Type B pancreatic cell (in vitro differentiated cells): ENCODE results near the gene GALNT1. TPM values are rescaled to one million over a fixed set of nuclear protein-coding genes. Genes with fewer than 3 reads are reported as not detected.

ENCODE experiments used
- DNase-seq: peaks from one replicate; pipeline ENCODE4 v3.0.0; 2021; ENCODE audit warnings: mixed read lengths; ENCODE audit not compliant: unreplicated experiment; ENCODE audit errors: extremely low spot score
- H3K27ac Mint-ChIP-seq: 2 replicates; pipeline ENCODE4 v1.8.0; 2021; ENCODE audit warnings: mild to moderate bottlenecking, mixed read lengths
- H3K27me3 Mint-ChIP-seq: 2 replicates; pipeline ENCODE4 v1.8.0; 2021; ENCODE audit warnings: mixed read lengths
- H3K36me3 Mint-ChIP-seq: 2 replicates; pipeline ENCODE4 v1.8.0; 2021; ENCODE audit warnings: mixed read lengths
- H3K4me1 Mint-ChIP-seq: one replicate; pipeline ENCODE4 v1.8.0; 2021; ENCODE audit warnings: mixed read lengths; ENCODE audit not compliant: unreplicated experiment
- H3K4me3 Mint-ChIP-seq: 2 replicates; pipeline ENCODE4 v1.8.0; 2021; ENCODE audit warnings: mild to moderate bottlenecking, mixed read lengths
- H3K9me3 Mint-ChIP-seq: 2 replicates; pipeline ENCODE4 v1.8.0; 2021; ENCODE audit warnings: mixed read lengths
- total RNA-seq: library from RNA; stranded (reverse); gene quantifications from 2 replicates; pipeline ENCODE4 v1.2.1, GENCODE V29; 2021; ENCODE audit warnings: low replicate concordance
- TF ChIP-seq, protein P1 (sequence below): fragments of 200-600 bp; sonication (generic); conservative IDR thresholded peaks from 2 replicates; pipeline ENCODE4 v1.5.0; 2021; ENCODE audit warnings: antibody characterized with exemption, mild to moderate bottlenecking

GALNT1 gene
- total RNA-seq, 1 donor from 2014 or later: 92.1 TPM

DNA sequence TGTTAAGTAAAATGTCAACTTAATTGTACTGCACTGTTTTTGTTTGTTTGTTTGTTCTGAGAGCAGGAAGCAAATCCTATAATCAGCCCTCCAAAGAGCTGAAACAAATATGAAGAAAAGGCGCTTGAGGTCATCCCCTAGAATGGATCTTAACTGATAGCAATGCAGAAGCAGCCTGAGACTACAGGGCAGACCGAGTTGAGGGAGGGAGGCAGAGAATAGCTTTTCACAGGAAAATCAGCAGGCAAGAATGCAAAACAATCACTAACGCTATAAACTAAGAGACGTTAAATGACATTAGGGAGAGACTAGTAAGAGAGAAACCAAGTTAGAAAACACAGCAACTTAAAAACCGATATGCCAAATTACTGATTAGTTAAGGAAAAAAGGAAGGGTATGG, 37.2 kb downstream of the GALNT1 start:
- Mint-ChIP-seq H3K4me1 (no peaks in the 10 kb centered on the region), H3K36me3 (peaks cover 10% of the 10 kb centered on the region), H3K4me3 (no peak overlapping the region), H3K9me3 (no peaks in the 10 kb centered on the region), H3K27me3 (no peaks in the 10 kb centered on the region), H3K27ac (no peak overlapping the region)
- TF ChIP-seq, protein P1, sequence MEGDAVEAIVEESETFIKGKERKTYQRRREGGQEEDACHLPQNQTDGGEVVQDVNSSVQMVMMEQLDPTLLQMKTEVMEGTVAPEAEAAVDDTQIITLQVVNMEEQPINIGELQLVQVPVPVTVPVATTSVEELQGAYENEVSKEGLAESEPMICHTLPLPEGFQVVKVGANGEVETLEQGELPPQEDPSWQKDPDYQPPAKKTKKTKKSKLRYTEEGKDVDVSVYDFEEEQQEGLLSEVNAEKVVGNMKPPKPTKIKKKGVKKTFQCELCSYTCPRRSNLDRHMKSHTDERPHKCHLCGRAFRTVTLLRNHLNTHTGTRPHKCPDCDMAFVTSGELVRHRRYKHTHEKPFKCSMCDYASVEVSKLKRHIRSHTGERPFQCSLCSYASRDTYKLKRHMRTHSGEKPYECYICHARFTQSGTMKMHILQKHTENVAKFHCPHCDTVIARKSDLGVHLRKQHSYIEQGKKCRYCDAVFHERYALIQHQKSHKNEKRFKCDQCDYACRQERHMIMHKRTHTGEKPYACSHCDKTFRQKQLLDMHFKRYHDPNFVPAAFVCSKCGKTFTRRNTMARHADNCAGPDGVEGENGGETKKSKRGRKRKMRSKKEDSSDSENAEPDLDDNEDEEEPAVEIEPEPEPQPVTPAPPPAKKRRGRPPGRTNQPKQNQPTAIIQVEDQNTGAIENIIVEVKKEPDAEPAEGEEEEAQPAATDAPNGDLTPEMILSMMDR: no peak
- no peak for DNase-seq

DNA sequence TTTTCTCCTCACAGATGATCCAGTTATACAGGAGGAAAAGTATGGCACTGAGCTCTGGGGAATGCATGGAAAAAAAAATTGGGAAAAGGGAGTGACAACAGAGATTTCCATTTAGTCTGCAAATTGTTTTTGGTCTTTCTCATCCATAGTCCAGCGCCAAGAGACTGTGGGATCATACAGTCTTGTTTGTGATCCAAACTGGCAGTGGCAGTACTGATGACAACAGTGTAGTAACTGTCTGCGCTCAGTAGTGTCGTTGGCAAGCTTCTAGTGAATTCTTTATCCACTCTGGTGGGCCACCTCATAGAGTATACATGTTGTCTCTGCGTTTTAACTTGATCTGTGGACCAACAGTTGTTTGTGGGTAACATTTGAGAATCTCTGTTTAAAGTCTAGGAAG, 37.9 kb downstream of the GALNT1 start:
- no peak overlapping the region for H3K27ac Mint-ChIP-seq
- no peaks in the 10 kb centered on the region for H3K27me3 Mint-ChIP-seq

DNA sequence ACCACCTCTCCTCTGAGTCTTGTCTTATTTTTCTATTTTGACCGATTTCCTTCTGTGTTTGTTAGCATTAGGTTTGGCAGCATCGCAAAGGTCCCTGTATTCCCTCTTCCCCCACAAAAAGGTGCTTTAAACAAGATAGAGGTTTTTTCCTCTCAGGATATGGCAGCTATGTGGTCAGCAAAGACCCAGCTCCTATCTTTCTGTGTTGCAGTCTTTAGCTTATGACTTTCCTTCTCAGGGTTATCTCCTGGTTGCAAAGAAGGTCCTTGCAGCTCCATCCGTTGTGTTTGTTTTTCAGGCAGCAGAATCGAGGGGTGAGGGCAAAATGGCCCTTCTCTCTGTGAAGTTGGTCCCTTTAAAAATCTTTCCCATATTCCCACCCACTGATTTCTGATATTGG, 38.4 kb downstream of the GALNT1 start:
- Mint-ChIP-seq H3K9me3 (peaks cover under 1% of the 10 kb centered on the region), H3K27me3 (no peaks in the 10 kb centered on the region), H3K36me3 (peaks cover 11% of the 10 kb centered on the region), H3K27ac (no peak overlapping the region), H3K4me1 (no peaks in the 10 kb centered on the region), H3K4me3 (no peak overlapping the region)
- TF ChIP-seq, protein P1: no peak
- DNase-seq: no peak

More for the DNA sequence above, 37.9 kb downstream of the GALNT1 start:
- Mint-ChIP-seq H3K4me1 (no peaks in the 10 kb centered on the region), H3K4me3 (no peak overlapping the region), H3K9me3 (no peaks in the 10 kb centered on the region), H3K36me3 (peaks cover 10% of the 10 kb centered on the region)
- TF ChIP-seq, protein P1: no peak
- no peak for DNase-seq

DNA sequence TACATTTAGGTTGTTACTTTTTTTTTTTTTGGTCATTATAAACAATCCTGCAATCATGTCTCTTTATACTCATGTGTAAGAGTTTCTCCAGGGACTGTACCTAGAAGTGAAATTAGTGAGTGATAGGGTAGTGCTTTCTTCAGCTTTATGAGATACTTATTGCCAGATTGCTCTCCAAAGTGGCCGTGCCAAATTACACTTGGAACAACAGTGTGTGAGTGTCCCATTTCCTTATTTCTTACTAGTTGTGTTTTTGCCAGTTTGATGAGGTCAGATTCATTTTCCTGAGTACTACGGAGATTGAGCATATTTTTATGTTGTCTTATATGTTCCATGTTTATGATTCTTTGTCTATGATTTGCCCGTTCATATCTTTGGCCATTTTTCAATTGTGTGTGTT, 39.2 kb downstream of the GALNT1 start:
- Mint-ChIP-seq H3K4me1 (no peaks in the 10 kb centered on the region), H3K36me3 (peaks cover 18% of the 10 kb centered on the region), H3K27me3 (no peaks in the 10 kb centered on the region), H3K9me3 (peaks cover 9% of the 10 kb centered on the region), H3K4me3 (no peak overlapping the region), H3K27ac (no peak overlapping the region)
- TF ChIP-seq, protein P1: no peak
- DNase-seq: no peak

DNA sequence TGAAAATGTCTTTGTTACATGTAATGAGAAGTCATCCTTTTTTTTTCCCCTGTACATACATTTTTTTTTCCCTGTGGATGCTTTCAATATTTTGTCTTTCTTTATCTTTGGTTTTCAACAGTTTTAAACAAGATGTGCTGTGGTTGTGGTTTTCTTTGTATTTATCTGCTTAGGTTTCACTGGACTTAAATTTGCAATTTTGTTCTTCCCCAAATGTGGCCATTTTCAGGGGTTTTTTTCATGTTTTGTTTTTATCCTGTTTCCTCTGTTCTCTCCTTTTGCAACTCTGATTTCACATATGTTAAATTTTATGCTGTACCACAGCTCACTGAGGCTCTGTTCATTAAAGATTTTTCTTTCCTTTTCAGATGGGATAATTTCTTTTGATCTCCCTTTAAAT, 41.7 kb downstream of the GALNT1 start:
- Mint-ChIP-seq H3K27ac (no peak overlapping the region), H3K36me3 (peaks cover 34% of the 10 kb centered on the region), H3K9me3 (peaks cover 24% of the 10 kb centered on the region), H3K27me3 (no peaks in the 10 kb centered on the region), H3K4me3 (no peak overlapping the region), H3K4me1 (no peaks in the 10 kb centered on the region)
- TF ChIP-seq, protein P1: no peak
- DNase-seq: no peak

DNA sequence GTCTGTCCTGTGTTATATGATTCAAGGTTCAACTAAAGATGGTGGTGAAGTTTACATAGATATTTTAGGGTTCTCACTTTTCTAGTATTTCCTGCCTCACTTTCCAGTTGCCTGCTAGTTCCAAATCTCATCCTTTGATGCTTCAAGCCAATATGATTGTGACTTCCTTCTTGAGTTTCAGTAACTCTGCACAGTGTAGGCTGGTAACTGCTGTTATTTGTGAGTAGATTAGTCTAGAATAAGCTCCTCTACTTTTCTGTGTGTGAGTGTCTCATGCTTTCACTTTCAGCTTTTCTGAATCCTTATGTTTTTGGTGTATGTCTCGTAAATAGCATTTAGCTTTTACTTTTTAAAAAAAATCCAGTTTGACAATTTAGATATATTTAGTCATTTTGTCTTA, 42.6 kb downstream of the GALNT1 start:
- peaks cover 38% of the 10 kb centered on the region for H3K36me3 Mint-ChIP-seq
- TF ChIP-seq, protein P1: no peak
- H3K27me3 Mint-ChIP-seq: no peaks in the 10 kb centered on the region
- DNase-seq: no peak
- H3K4me1 Mint-ChIP-seq: no peaks in the 10 kb centered on the region
- no peak overlapping the region for H3K27ac Mint-ChIP-seq
- H3K9me3 Mint-ChIP-seq: peaks cover 24% of the 10 kb centered on the region
- H3K4me3 Mint-ChIP-seq: no peak overlapping the region
